Mesodermal cell (in vitro differentiated cells): Measurements from ENCODE around the gene LRPAP1.
"Not testable (repeated sequence)": the region's sequence is repeated elsewhere in the genome, so short reads cannot be mapped to it uniquely, and the experiment has no call there.

ENCODE experiments used
- H3K27ac ChIP-seq: 2 replicates; pipeline ENCODE4 v1.7.0; 2013; ENCODE audit warnings: mild to moderate bottlenecking, low read depth, low read length, moderate library complexity; ENCODE audit not compliant: severe bottlenecking
- H3K36me3 ChIP-seq: 2 replicates; pipeline ENCODE4 v1.7.1; 2013; ENCODE audit warnings: mild to moderate bottlenecking, low read length, moderate library complexity; ENCODE audit not compliant: control insufficient read depth, insufficient read depth
- H3K4me1 ChIP-seq: one replicate; pipeline ENCODE4 v1.7.1; 2013; ENCODE audit warnings: mild to moderate bottlenecking, low read length; ENCODE audit not compliant: insufficient read depth, control insufficient read depth, poor library complexity, severe bottlenecking
- H3K4me3 ChIP-seq: 2 replicates; pipeline ENCODE4 v1.7.0; 2013; ENCODE audit warnings: low read length, control low read depth, mild to moderate bottlenecking; ENCODE audit not compliant: insufficient read depth, poor library complexity, severe bottlenecking; ENCODE audit errors: extremely low read depth
- H3K9me3 ChIP-seq: 2 replicates; pipeline ENCODE4 v1.7.1; 2013; ENCODE audit warnings: mild to moderate bottlenecking, low read length, moderate library complexity; ENCODE audit not compliant: control insufficient read depth
- WGBS, 2 experiments: methylation state at CpG; one replicate each; pipeline ENCODE4 v1.1.5; 2013; ENCODE audit warnings: missing lambda C conversion rate in 2 of 2; ENCODE audit not compliant: insufficient coverage in 2 of 2; 5-methylcytosine and 5-hydroxymethylcytosine counted together

LRPAP1 gene

GRCh38 chr4:3574346-3574745 is 42.1 kb upstream of the LRPAP1 start:
- not testable (repeated sequence) for H3K36me3 ChIP-seq, H3K4me1 ChIP-seq, H3K4me3 ChIP-seq, H3K9me3 ChIP-seq, H3K27ac ChIP-seq
- WGBS, 2 experiments: 93% methylated on average over 15 to 20 of the region's 20 CpGs

DNA sequence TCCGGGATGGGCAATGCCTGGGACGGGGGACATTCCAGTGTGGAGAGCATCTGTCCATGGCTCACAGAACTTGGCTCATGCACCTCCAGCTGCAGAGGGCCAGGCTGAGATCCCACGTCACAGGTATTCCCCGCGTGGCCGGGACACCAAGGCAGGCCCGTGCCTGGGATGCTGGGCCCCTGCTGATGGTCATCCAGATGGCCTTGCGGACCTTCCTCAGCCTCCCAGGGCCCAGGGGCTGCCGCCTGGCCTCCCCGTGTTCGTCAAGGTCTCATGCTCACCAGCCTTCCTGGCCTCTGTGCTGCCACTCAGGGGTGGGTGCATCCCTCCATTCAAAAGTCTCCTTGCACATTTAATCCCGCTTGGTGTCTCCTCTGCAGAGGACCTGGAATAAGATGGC is 40.9 kb upstream of the LRPAP1 start:
- H3K4me3 ChIP-seq: no peak overlapping the region
- WGBS, 2 experiments: 91 to 93% methylated on average over 9 to 12 of the region's 12 CpGs
- no peaks in the 10 kb centered on the region for H3K4me1 ChIP-seq
- no peak overlapping the region for H3K27ac ChIP-seq
- no peaks in the 10 kb centered on the region for H3K9me3 ChIP-seq
- no peaks in the 10 kb centered on the region for H3K36me3 ChIP-seq

DNA sequence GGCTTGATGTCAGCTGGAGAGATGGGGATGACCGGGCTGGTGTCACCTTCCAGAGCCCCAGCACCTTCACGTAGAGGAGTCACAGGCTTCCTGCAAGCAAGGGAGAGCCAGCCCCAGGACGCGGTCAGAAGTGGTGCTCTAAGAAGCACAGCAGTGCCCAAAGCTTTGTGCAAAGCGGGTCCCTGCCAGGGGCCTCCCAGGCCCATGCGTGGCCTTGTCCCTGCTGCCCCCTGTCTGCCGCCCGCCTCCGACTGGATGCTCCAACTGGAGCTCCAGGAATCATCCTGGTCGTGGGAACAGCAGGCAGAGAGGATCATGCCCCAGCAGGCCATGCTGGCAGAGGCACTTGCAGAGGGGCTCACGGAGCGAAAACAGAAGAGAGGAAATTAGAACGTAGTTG is 40.1 kb upstream of the LRPAP1 start:
- WGBS, 2 experiments: 79 to 83% methylated on average over 10 to 13 of the region's 13 CpGs
- Histone ChIP-seq H3K36me3 (no peaks in the 10 kb centered on the region), H3K27ac (no peak overlapping the region), H3K9me3 (no peaks in the 10 kb centered on the region), H3K4me3 (no peak overlapping the region), H3K4me1 (no peaks in the 10 kb centered on the region)

- H3K36me3 ChIP-seq: no peaks in the 10 kb centered on the region
- H3K4me1 ChIP-seq: no peaks in the 10 kb centered on the region
- no peak overlapping the region for H3K4me3 ChIP-seq
- no peak overlapping the region for H3K27ac ChIP-seq
- no peaks in the 10 kb centered on the region for H3K9me3 ChIP-seq
- WGBS, 2 experiments: 93% methylated on average over 9 to 10 of the region's 11 CpGs
Measured at GRCh38 chr4:3571921-3572320, 39.7 kb upstream of the LRPAP1 start.

DNA sequence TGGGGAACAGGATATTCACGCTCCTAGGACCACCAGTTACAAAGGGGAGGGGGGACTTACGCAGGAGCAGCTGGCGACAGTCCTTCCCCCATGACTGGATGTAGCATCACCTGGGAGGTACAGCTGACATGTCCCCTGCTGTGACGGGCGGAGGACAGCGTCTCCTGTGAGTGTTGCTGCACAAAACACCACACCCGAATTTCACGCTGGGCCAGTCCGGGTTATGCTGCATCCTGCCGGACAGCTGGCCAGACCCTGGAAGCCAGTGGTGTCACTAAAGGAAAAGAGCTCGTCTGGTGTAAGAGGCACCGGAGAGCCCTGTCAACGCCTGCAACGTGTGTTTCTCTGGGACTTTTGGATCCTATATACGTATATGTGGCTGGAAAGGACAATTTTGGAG is 38.7 kb upstream of the LRPAP1 start:
- not testable (repeated sequence) for H3K36me3 ChIP-seq, H3K4me3 ChIP-seq, H3K4me1 ChIP-seq, H3K9me3 ChIP-seq, H3K27ac ChIP-seq
- 86 to 91% methylated on average over 8 to 11 of the region's 15 CpGs for WGBS, 2 experiments

GRCh38 chr4:3569611-3570010 is 37.4 kb upstream of the LRPAP1 start:
- H3K9me3 ChIP-seq, H3K4me1 ChIP-seq, H3K36me3 ChIP-seq, H3K4me3 ChIP-seq, H3K27ac ChIP-seq: not testable (repeated sequence)
- no CpG with 5 or more reads among the region's 15 CpGs for WGBS, 2 experiments

DNA sequence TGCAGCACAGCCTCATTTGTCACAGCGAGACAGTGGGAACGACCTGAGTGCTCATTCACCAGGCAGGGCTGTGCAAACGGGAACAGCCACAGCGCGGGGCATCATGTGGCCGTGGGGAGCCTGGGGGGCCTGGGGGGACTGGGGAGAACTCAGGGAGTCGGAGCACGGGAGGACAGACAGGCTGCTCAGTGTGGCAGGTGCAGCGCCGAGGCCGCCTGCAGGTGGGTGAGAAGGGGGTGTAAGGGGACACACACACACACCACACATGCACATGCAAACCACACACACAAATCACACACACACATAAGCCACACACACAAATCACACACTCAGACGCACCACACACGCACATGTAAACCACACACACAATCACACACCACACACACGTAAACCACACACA is 34.5 kb upstream of the LRPAP1 start:
- not testable (repeated sequence) for H3K4me1 ChIP-seq, H3K4me3 ChIP-seq, H3K27ac ChIP-seq, H3K9me3 ChIP-seq, H3K36me3 ChIP-seq
- WGBS, 2 experiments: no CpG with 5 or more reads among the region's 14 CpGs

DNA sequence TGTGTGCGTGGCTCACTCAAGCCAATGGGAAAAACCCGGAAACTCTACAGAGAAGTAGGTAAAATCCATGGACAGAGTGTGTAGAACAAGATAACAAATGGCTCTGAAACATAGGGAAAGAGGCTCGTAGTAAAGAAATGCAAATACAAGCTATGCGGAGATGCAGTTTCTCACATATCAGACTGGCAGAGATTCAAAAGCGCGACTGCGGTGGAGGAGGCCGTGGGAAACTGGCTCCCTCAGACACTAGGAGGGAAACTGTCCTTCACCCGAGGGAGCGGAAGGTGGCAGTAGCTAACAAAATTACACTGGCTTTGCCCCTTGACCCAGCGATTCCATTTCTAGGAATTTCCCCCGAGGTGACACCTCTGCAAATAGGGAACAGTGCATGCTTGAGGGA is 34.1 kb upstream of the LRPAP1 start:
- not testable (repeated sequence) for H3K36me3 ChIP-seq, H3K27ac ChIP-seq, H3K4me1 ChIP-seq, H3K9me3 ChIP-seq, H3K4me3 ChIP-seq
- 75 to 81% methylated on average over 4 of the region's 12 CpGs for WGBS, 2 experiments

- H3K4me1 ChIP-seq, H3K4me3 ChIP-seq, H3K9me3 ChIP-seq, H3K27ac ChIP-seq, H3K36me3 ChIP-seq: not testable (repeated sequence)
- 93 to 96% methylated on average over 31 of the region's 31 CpGs for WGBS, 2 experiments
Measured at GRCh38 chr4:3564948-3565347, 32.7 kb upstream of the LRPAP1 start.

GRCh38 chr4:3563403-3563802 is 31.2 kb upstream of the LRPAP1 start:
- WGBS, 2 experiments: 93 to 94% methylated on average over 23 to 24 of the region's 24 CpGs
- no peak overlapping the region for H3K4me3 ChIP-seq
- H3K27ac ChIP-seq: no peak overlapping the region
- no peaks in the 10 kb centered on the region for H3K4me1 ChIP-seq
- no peaks in the 10 kb centered on the region for H3K36me3 ChIP-seq
- H3K9me3 ChIP-seq: no peaks in the 10 kb centered on the region

- H3K9me3 ChIP-seq, H3K27ac ChIP-seq, H3K4me1 ChIP-seq, H3K4me3 ChIP-seq, H3K36me3 ChIP-seq: not testable (repeated sequence)
- 88 to 100% methylated on average over 2 of the region's 8 CpGs for WGBS, 2 experiments
Measured at GRCh38 chr4:3562127-3562526, 29.9 kb upstream of the LRPAP1 start.

DNA sequence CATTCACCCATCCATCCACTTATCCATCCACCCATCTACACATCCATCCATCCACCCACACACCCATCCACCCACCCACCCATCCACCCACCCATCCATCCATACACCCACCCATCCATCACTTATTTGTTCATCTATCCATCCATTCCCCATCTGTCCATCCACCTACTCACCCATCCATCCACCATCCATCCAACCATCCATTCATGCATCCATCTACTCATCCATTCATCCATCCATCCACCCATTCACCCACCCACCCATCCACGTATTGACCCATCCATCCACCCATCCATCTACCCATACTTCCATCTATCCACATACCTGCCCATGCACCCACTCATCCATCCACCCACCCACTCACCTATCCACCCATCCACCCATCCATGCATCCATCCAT is 28.2 kb upstream of the LRPAP1 start:
- not testable (repeated sequence) for H3K36me3 ChIP-seq, H3K4me3 ChIP-seq, H3K27ac ChIP-seq, H3K4me1 ChIP-seq, H3K9me3 ChIP-seq
- 80 to 89% methylated on average over 1 of the region's 1 CpG for WGBS, 2 experiments
